ENCODE measurements around the gene PAFAH1B1. TPM values are rescaled to one million over a fixed set of nuclear protein-coding genes. Genes with fewer than 3 reads are reported as not detected.
"Not testable (repeated sequence)": the region's sequence is repeated elsewhere in the genome, so short reads cannot be mapped to it uniquely, and the experiment has no call there.

PAFAH1B1 gene
- polyA plus RNA-seq, 1 donor, result 182 TPM

DNA sequence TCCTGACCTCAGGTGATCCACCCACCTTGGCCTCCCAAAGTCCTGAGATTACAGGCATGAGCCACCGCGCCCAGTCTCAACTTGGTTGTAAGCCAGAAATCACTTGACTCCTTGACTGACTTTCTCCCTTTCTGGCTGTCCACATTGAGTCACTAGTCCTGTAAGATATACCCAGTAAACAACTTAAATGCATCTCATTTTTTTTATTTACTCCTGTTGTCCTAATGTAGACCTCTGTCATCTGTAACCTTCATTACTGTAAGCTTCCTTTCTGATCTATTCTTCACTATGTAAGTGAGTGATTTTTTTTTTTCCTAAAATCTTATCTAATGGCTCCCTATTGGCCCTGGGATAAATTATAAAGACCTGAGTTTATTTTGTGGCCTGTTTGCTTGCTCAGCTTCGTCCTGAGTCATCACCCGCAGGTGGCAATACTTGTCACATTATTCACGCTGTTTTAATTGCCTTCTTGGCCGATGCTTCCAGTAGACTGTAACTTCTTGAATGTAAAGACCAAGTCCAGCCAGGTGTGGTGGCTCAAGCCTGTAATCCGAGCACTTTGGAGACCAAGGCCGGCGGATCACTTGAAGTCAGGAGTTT lies 41.0 kb downstream of the PAFAH1B1 start:
- DNase-seq, result peak; percentile 20

- no peak for DNase-seq
These were observed 41.8 kb downstream of the PAFAH1B1 start for GRCh38 chr17:2635241-2635640.

- DNase-seq, result no peak
These were observed 42.2 kb downstream of the PAFAH1B1 start for GRCh38 chr17:2635675-2636074.

- DNase-seq, result no peak
These were observed 42.9 kb downstream of the PAFAH1B1 start for GRCh38 chr17:2636169-2636930.

- DNase-seq, result no peak
These were observed 44.0 kb downstream of the PAFAH1B1 start for GRCh38 chr17:2637422-2637821.

DNA sequence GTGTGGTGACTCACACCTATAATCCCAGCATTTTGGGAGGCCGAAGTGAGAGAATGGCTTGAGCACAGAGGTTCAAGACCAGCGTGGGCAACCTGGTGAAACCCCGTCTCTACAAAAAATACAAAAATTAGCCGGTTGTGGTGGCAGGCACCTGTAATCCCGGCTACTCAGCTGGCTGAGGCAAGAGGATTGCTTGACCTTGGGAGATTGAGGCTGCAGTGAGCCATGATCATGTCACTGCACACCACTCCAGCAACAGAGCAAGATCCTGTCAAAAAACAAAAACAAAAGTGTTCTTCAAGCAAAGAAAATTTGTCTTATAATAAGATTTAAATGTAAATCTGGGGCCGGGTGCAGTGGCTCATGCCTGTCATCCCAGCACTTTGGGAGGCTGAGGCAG lies 51.5 kb downstream of the PAFAH1B1 start:
- no peak for DNase-seq

- no peak for DNase-seq
These were observed 54.5 kb downstream of the PAFAH1B1 start for GRCh38 chr17:2647957-2648356.

- DNase-seq, result no peak
These were observed 55.7 kb downstream of the PAFAH1B1 start for GRCh38 chr17:2649191-2649590.

- DNase-seq, result not testable (repeated sequence)
These were observed 59.5 kb downstream of the PAFAH1B1 start for GRCh38 chr17:2652911-2653310.

- DNase-seq, result no peak
These were observed 62.1 kb downstream of the PAFAH1B1 start for GRCh38 chr17:2655546-2655945.

GRCh38 chr17:2656283-2656682 lies 62.8 kb downstream of the PAFAH1B1 start:
- DNase-seq, result no peak

DNA sequence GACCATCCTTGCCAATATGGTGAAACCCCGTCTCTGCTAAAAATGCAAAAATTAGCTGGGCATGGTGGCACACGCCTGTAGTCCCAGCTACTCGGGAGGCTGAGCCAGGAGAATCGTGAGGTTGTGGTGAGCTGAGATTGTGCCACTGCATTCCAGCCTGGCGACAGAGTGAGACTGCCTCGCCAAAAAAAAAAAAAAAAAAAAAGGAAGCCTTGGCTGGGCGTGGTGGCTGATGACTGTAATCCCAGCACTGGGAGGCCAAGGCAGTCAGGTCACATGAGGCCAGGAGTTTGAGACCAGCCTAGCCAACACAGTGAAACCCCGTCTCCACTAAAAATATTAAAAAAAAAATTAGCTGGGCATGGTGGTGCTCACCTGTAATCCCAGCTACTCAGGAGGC lies 65.9 kb downstream of the PAFAH1B1 start:
- DNase-seq, result not testable (repeated sequence)

DNA sequence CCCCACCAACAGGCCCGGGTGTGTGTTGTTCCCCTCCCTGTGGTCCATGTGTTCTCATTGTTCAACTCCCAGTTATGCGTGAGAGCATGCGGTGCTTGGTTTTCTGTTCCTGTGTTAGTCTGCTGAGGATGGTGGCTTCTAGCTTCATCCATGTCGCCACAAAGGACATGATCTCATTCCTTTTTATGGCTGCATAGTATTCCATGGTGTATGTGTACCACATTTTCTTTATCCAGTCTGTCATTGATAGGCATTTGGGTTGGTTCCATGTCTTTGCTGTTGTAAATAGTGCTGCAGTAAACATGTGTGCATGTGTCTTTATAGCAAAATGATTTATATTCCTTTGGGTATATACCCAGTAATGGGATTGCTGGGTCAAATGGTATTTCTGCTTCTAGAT lies 67.0 kb downstream of the PAFAH1B1 start:
- DNase-seq, result not testable (repeated sequence)

GRCh38 chr17:2672026-2672425 lies 78.6 kb downstream of the PAFAH1B1 start:
- DNase-seq, result no peak

- DNase-seq, result not testable (repeated sequence)
These were observed 85.8 kb downstream of the PAFAH1B1 start for GRCh38 chr17:2679247-2679646.

- no peak for DNase-seq
These were observed 87.5 kb downstream of the PAFAH1B1 start for GRCh38 chr17:2680961-2681360.

DNA sequence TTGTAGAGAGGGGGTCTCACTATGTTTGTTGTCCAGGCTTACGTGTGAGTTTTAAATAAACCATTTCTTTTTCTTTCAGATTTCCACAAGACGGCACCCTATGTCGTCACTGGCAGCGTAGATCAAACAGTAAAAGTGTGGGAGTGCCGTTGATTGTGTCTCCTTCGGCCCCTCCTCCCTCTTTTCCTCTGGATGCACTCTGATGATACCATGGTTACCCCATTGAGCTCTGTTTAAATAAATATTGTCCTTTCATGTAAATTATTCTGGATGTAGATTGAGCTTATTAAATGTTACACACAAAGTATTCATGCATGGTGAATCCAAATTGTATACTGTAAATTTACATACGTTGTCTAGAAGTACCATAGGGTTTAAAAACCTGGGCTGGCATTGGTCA lies 88.2 kb downstream of the PAFAH1B1 start:
- no peak for DNase-seq

DNA sequence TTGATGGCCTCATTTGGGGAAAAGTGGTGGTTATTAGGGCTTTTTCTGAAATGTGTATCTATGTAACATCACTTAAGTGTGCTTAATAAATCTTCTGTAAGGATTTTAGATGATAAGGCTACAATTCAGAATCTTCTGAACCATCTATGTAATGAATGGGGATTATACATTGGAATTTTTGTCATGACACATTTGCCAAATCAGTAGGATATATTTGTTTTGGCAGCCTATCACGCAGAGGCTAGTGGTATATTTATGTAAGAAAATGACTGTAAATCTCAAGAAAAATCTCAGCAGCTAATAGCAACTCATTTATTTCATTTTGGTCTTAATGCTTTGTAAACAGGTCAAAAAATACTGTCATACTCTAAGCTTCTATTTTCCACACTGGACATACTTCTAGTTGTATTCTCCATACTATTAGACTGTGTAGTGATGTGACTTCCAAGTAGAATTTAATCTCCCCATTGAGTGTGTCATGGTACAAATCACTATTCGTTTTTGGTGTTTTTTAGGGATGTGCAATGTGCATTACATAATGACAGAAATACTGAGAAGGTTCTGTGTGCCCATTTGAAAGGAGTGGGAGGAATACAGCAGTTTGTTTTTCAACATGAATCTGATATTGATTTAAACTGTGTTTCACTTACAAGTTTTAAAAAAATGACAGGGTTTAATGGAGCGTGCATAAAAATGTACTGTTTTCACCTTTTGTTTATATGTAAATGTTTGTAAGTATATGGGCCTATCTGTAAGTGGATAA lies 88.9 kb downstream of the PAFAH1B1 start:
- no peak for DNase-seq

DNA sequence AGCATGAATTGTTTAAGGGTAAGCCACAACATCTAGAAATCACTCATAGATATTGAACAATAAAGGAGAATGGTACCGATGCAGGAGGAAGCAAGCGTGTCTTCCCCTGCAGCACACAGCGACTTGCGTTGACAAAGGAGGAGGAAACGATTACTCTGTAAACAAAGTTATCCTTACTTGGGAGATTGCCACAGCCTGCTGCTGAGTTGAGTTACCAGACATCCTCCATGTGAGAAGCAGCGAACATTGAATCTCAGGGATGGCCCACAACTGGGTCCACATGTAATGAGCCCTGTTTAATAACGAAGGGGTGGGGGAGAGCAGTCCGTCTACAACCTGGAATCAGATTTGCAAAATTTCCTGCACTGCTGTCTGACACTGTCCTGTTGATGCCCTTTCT lies 90.5 kb downstream of the PAFAH1B1 start:
- DNase-seq, result no peak

GRCh38 chr17:2684549-2684948 lies 91.1 kb downstream of the PAFAH1B1 start:
- no peak for DNase-seq

DNA sequence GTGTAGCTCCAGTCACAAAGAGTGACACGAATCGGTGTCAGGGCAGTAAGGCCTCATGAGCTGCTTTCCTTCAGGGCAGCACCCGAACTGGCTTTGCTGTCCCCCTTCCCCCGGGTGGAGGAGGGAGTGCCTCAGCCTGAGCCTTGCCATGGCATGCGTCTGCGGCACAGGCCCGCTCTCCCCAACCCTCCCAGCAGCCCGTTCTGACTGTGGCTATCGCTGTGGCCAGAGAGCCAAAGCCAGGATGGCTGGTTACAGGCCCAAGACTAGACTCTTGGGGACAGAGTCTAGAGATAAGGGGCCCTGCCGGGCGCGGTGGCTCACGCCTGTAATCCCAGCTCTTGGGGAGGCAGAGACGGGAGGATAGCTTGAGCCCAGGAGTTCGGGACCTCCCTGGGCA lies 92.2 kb downstream of the PAFAH1B1 start:
- no peak for DNase-seq

GRCh38 chr17:2687074-2687418 lies 93.6 kb downstream of the PAFAH1B1 start:
- DNase-seq, result no peak

Measured in left kidney (tissue), 2 donors.